Esophagus squamous epithelium (tissue), 4 donors: ENCODE measurements around the gene GCLM.

Experiments
- CTCF ChIP-seq, 6 experiments: fragments of 450-650 bp in 4 of 6; fragments of 200-600 bp in 2 of 6; sonication (generic) in 2 of 6; IDR thresholded peaks; one replicate each; pipeline ENCODE4 v1.5.1; 2016 to 2019; ENCODE audit warnings: antibody characterized with exemption in 6 of 6, mild to moderate bottlenecking in 4 of 6, moderate library complexity in 4 of 6
- POLR2A ChIP-seq, 4 donors: fragments of 450-650 bp; IDR thresholded peaks; one replicate each; pipeline ENCODE4 v1.6.1; 2017; ENCODE audit warnings: antibody characterized with exemption in 4 of 4, mild to moderate bottlenecking in 4 of 4, moderate library complexity in 3 of 4

- TF ChIP-seq CTCF (IDR thresholded peaks at IDR 0.05) = no peak
- TF ChIP-seq POLR2A (IDR thresholded peaks at IDR 0.05) = no peak
These were observed 69.9 kb downstream of the GCLM start for GRCh38 chr1:93839307-93839706.
